OCI-M2 (cell line): ENCODE measurements around the gene ASIC2.

Experiments
- DNase-seq: peaks from one replicate; lab custom pipeline; 2025; ENCODE audit not compliant: unreplicated experiment; lab: John Stamatoyannopoulos, UW

ASIC2 gene

DNA sequence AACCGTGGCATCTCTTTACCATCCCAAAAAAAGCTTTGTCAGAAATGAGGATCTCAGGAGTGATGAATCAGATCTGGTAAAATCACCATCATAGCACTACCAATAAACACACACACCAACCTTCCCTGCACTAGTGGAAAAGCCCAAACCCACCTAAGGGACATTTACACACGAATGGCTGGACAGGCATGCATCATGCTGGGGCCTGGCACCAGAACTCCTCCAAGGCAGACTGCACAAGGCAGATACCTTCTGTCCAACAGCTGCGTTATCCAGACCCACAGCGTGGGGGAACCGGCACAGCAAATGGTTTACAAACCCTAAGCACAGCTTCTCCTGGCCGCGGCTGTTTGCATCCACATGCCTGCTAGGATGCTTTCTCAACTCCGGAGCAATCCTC is 2.8 kb downstream of the ASIC2 start:
- no peak for DNase-seq

DNA sequence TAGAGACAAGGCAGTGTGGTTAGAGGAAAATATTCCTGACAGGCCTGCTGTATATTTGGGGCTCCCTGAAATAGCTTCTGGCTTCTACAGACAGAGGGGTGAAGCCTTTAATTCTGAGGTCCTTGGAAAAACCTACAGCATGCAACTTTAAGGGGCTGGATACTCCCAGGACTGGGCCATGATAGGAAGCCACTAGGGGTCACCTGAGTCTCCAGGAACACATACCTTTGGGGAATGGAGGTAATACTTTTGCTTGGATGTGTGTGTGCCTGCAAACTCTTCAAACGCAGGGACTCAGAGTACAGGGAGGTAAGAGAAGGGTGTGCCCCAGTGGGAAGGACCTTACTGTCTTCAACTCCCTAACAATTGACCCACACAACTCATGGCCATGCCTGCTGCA is 4.1 kb downstream of the ASIC2 start:
- no peak for DNase-seq

DNA sequence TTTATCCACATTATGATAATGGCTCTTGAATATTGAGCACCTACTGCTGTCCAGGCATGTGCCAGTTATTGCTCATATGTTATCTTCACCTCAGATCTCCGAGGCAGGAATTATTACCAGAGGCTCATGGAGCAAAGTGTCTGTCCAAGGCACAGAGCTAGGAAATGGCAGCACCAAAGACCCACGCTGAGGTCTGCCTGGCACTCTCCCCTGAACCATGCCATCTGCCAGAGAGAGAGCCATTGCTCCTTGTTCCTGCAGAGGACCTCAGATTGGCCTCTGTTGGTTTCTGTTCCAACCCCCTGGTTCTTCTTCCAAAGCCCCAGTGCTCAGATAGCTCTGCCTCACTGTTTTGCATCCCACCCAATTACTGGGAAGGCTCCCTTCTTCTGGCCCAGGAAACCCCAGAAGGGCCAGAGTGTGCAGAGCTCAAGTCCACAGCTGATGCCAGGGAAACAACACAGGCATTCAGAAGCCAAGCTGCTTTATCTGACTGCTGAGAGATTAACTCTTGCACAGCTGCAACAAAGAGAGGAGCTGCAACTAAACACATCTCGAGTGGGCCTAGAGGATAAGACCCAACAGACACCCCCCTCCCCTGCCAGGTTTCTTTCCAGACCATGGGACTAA is 5.9 kb downstream of the ASIC2 start:
- no peak for DNase-seq

DNA sequence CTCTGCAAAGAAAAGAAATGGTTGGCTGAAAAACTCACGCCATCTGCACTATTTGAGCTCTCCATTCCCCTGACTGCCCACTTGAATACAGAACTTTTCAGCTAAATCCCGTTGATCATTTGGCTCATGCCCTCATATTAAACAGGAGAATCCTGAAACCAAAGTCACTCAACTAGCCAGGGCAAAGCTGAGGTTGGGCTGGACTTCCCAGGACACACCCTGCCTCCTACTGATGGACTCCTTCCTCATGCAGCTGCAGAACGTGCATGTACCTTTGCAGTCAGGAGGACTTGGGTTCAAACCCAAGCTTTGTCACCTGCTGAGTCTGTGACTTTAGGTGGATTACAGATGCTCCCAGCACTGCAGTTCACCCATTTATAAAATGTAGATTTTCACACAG is 7.7 kb downstream of the ASIC2 start:
- no peak for DNase-seq

DNA sequence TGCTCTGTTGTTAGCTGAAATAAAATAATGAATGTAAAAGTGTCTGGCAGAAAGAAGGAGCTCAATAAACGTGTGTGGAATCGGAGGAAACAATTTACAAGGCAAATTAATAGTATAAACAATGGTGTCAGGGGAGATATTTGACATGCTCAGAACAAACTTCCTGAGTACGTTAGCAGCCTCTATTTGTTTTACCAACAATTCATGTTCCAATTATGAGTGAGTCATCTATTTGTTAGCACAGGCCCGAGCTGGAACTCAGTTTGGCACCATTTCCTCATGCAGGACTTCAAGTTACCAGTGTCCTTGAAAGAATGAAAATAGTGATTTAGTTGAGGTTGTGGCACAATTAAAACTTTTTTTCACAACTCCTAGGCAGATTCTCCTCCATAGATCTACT is 9.1 kb downstream of the ASIC2 start:
- no peak for DNase-seq

DNA sequence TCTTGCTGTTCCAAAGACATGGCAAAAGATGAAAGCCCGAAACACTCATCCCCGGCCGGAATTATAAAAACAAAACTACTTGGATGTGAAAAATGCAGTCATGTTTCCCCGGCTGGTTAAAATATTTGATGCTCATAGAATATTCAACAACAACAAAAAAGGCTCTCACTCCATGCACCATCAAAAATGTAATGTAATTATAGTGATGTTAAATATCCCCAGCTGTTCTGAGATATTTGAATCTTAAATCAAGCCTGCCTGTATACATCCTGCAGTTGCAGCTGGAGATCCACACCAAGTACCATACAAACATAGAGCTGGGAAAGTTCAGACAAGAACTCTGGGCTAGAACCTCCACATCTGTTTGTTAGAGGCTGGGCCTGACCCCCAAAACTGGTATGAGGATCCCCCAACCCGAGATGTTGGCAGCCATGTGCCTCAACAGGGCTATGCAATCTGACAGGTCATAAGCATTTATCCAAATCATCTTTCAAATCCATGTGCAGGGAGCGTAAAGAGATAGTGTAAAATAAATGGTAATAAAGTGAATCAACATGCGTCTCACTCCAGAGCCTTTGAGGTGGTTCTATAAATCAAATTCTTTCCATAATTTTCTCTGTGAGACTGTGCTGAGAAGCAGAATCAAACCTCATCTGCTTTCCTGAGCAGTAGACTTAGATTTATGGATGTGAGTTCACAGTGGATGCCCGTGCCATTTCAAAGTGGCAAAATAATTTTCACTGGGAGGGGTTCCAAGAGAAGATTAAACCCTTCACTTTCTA is 12.7 kb downstream of the ASIC2 start:
- DNase-seq, result no peak

DNA sequence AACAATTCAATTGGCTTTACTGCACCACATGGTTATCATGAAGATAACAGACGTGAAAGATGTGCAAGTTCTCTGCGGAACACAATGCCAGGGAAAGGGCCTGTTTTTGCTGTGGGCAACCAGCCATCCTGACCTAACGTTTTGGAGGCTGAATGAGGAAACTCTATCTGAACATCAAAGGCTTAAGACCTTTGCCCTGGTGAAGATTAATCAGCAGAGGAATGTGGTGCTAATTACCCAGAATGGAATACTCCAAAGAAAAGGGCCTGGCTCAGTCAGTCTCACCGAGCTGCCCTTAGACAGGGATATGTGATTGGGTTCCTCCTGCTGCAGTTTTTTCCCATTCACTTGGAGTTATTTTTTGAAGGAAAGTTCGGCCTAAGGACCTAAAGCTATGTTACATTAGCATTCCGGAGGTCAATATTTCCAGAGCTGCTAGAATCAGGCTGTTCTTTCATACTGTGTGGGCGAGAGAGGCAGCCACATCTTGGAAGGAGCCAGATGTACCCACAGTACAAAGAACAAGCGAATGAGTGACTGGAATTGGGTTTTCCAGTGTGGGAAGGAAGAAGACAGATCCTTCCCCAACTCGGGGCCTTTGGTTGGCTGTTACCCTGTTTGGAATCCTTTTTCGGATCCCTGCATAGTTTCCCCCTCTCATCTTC is 15.5 kb downstream of the ASIC2 start:
- no peak for DNase-seq

DNA sequence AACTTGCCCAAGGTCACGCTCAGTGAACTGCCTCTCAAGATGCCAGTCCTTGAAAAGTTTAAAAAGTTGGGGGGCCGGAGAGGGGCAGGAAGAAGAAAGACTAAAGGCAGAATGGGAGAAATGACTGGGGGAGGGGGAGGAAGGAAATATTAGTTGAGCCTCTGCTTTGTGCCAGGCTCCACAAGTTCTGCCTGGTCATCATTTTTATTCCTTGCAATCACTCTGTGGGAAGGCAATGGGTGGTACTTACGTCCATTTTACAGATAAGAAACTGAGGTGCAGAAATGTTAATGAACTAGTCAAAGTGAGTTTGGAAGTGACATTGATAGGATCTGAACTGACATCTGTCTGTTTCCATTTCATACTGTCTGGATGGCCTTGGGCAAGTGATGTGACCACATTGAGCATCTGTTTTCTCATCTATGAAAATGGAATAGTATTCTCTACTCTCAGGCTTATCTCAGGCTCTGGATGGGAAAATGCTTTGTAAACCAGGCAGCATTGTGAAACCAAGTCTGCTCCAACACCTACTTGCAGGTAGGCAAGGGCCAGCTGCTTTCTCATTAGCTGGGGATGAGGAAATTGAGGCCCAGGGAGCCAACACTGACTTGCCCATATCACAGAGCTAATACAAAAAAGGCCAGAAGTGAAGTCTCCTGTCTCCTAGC is 19.2 kb downstream of the ASIC2 start:
- no peak for DNase-seq

DNA sequence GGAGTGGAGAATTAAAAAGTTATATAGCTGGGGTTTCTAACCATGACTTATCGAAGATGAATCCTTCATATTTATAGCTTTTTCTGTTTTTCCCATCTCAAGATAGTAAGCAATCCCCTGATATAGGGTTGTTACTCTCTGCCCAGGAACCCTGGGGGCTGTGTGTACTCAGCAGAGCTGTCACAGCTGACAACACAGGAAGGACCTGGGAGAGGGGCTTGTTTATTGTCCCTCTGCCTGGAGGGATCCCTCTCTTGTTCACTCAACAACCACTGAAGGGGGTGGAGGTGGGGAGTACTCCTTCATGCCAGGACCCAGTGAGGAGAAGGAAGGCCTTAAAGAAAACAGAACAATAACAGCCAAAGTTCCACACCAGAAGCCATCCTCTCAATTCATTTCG is 19.8 kb downstream of the ASIC2 start:
- no peak for DNase-seq

DNA sequence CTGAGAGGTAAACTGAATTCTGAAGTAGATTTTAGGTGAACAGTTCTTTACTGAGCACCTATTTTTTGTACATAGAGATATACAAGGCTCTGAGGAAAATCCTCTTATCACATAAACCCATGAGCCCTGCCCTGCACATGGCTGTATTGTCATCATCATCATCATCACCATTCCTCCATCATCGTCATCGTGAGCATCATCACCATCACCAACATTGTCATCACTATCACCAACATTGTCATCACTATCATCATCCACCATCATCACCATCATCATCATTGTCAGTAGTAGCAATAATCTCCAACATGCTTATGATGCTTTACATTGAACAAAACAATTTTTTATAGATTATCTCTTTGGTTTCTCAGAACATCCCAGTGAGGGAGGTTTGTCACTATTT is 20.7 kb downstream of the ASIC2 start:
- no peak for DNase-seq

DNA sequence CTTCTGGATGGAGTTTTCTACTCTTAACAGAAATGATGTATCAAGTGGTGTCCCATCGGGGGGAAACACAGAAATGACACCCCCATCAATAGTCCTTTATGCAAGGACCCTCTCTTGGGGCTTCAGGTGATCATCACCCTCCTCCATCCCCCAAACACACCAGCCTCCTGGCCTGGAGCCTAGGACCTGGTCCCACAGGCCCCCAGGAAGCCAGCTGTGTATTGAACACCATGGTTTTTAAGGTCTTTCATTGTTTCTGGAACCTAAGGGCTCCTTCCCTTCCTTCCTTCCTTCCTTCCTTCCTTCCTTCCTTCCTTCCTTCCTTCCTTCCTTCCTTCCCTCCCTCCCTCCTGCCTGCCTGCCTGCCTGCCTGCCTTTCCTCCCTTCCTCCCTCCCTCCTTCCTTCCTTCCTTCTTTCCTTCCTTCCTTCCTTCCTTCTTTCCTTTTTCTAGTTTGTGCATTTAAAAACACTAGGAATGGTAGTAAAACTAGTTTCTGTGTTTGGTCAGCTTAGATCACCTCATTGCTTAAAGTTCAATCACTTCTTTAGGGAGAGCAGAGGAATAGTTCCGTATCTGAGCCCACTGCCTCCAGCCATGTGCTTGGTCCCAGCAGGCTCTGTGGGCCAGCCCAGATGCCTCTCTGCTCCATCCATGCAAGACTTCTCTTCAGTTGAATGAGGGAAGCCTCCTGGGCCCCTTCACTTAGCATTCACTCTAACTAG is 23.6 kb downstream of the ASIC2 start:
- DNase-seq, result no peak

DNA sequence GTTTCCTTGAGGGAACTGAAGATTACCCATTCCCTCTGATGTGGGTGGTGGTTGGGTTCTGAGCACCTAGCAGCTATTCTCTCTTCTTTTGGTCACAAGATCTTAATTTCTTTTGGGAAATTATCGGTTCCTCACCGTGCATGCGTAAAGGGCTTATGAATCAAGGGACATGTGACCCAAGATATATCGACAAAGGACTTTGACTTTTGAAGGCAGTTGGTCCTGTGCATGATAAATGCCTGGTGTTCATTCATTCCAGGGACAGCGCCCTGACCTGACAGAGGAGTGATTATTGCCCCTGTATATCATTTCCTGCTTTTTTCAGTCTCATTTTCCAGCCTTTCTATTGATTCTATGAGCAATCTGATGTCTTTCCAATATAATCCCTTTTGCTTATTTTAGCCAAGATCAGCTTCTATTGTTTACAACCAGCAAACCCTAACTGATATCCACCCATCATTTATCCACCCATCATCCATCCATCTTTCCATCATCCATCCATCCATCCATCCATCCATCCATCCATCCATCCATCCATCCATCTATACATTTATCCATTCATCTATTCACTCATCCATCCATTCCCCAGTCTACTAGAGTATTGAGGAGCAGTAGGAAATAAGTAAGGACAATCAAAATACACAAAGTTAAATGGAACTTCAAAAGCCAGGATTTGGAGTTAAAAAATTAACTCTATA is 25.1 kb downstream of the ASIC2 start:
- DNase-seq, result no peak

DNA sequence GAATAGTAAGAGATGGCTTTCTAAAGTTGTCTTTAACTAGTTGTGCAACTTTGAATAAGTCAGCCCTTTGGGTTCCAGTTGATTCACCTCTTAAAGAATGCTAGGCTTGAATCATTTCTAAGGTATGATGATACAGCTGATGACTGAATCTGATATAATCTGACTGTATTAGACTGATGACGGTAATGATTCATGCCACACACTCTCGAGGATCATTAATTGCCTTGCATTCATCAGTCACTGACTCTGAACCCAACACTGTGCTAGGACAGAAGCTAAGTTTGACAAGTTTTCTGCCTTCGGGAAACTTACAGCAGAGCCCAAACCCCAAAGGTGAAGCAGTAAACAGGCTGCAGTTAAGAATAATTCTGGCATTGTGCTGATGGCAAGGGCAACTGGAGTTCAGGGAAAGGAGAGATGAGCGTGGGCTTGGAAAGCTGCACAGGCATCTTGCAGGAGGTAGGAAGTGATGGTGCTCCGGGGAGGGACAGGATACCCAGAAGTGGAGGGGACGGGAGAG is 25.8 kb downstream of the ASIC2 start:
- no peak for DNase-seq

DNA sequence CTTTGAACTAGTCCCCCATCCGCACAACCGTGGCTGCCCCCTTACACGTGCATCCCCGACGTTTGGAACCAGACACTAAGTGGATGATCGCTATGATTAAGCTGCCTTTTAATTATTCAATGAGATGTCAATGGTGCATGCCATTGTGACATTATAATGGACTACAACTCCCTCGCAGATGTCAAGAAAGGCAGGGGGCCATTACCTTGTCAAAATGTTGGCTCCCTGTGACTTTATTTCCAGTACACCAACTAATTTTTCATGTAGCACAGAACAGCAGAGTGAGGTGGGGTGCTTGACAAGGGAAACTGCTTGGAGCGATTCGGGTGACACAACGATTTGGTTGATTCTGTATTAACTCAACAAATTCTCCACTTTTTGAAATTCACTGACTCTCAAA is 26.5 kb downstream of the ASIC2 start:
- no peak for DNase-seq

DNA sequence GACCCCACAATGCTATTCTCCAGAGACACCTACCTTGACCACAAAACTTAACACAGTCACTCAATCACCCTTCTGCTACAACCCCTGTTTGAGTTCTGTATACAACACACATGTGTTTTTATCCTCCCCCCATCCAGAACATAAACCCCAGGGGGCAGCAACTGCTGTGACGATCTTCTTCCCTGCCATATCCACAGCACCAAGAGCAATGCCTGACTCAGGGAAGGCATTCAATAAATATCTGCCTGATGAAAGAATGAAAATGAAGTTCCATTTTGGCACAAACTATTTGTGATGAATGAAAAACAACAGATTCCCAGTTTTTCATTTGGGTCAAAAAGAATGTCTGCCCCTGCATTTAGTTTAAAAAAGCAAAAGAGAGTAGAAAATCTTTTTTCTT is 27.0 kb downstream of the ASIC2 start:
- DNase-seq, result no peak

DNA sequence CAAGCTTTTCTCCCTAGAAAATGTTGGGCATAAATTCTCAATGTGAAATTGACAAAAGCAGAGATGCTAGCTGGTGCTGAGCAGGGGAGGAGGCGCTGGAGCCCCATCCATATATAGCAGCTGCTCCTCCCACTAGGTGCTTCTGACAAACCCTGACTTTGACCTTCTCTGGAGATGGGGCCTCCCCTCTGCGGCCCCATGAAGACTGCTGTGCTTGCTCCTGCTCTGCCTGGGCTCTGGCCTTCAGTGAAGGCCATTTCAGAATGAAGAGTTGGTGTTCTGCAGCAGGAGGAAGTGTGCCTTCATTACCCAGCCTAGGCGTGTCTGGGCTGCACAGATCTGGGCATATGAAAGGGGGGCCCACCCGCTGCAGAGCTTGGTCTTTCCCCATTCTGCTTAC is 29.7 kb downstream of the ASIC2 start:
- DNase-seq, result no peak

DNA sequence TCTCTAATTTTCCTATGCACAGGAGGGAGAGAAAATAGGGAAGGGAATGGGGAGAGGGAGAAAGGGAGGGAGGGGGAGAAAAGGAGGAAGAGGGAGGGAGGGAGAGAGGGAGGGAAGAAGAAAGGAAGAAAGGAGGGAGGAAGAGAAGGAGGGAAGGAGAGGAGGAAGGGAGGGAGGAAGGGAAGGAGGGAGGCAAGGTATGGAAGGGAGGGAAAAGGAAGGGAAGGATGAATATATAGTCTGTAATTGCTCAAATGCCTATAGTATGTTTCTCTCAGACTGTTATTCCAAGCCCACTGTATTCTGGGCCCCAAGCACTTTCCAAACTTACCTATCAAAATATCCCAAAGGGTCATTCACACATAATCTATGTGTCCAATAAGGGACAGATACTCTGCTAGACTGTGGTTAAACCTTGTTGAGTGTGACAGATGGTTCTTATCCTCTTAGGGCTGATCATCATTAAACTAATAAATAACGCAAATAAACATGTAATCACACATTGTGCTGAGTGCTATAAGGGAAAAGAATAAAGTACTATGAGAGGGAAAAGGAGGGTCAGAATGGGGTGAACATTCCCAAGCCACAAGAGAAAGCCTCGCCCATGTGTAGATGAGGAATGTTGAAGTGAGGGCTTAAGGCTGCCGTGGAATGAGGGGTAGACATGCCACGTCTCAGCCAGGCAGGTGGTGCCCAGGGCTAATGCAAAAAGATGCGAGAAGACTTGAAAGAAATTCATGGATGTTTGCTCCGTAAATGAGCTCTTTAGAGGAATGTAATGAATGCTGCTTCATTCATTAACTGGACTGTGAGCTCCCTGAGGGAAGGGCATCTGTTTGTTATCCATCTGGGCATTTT is 30.6 kb downstream of the ASIC2 start:
- DNase-seq, result no peak

DNA sequence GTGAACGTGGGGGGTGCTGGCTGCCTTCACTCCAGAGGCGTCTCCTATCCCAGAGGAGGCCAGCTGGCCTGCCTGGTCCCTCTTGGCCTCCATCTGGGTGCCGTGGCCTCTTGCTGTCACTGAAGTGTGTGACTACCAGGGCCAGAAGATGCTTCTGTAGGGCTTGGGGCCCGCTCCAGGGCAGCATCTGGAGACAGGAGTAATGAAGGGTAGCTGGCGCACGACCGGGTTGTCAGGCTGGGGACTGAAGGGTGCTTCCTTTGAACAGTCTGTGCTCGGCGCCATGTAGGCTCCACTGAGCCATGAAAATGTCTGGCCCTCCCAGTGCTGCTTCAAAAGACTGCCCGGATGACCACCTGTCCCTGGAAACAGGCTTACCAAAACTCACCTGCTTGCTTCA is 31.3 kb downstream of the ASIC2 start:
- DNase-seq, result no peak

DNA sequence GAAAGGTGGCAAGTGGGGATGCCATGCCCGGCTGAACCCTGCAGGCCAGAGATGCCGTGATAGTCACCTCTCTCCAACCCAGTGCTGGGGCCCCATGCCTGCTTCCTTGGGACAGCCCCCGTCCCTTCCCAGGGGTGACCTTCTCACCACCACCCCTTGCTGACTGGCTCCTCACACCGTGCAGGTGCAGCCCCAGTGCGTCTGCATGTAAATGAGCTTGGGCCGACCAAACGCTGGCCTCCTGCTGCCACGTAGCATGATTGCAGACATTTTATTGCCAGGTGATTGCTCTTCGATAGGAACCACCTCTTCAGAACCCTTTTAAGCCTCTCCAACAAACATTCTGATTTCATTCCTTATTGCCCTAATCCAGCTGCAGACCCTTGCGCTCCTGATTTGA is 32.5 kb downstream of the ASIC2 start:
- no peak for DNase-seq
